H1 (cell line): ENCODE results near the gene OGFRL1. TPM values are rescaled to one million over a fixed set of nuclear protein-coding genes. Genes with fewer than 3 reads are reported as not detected.

Experiments
- BACH1 ChIP-seq: IDR thresholded peaks from 2 replicates; pipeline ENCODE4 v1.6.1; 2012; ENCODE audit warnings: low read length, improper control_type of control experiment
- MAX ChIP-seq: IDR thresholded peaks from 2 replicates; pipeline ENCODE4 v1.6.1; 2012; ENCODE audit warnings: inconsistent platforms
- RFX5 ChIP-seq: IDR thresholded peaks from 2 replicates; pipeline ENCODE4 v1.6.1; 2011; ENCODE audit warnings: low read depth, low read length, improper control_type of control experiment, borderline replicate concordance
- polyA plus RNA-seq, 7 experiments: library from polyadenylated mRNA; depleted of rRNA in 3 of 7; stranded (reverse) in 5 of 7; unstranded in 2 of 7; fragments of >200 nt in 5 of 7; fragments of 200-250 nt in 2 of 7; gene quantifications; 1 replicate in 5 of 7; 2 replicates in 1 of 7; 4 replicates in 1 of 7; pipeline versions ENCODE4 v1.2.1 to v1.2.3, GENCODE V29; 2011 to 2013; ENCODE audit warnings: missing spikeins in 2 of 7, mixed read lengths in 2 of 7
- total RNA-seq: library from RNA; stranded (reverse); fragmentation: NEBNext Ultra II Directional; extraction: Animal tissue kit (Norgen Biotek cat#: 25700); gene quantifications from 2 replicates; pipeline ENCODE4 v1.2.1, GENCODE V29; 2021

The OGFRL1 gene
- total and polyA plus RNA-seq, 2 of the 8 experiments (the other 6 are each of a cell fraction or from before 2014, with no cell fraction given) = 1.1 to 9.0 TPM

GRCh38 chr6:71245265-71246049 lies 43.2 kb upstream of the OGFRL1 start (continued):
- no peak for TF ChIP-seq MAX
- no peak for TF ChIP-seq RFX5
- TF ChIP-seq BACH1 = no peak
- TF ChIP-seq, all 59 proteins: peak for 0
